Hematopoietic multipotent progenitor cell treated with erythropoietin and hydrocortisone succinate and interleukin-3 and kit ligand, for 17 days (in vitro differentiated cells): ENCODE measurements around the gene IRAK1.

Experiments used
- DNase-seq: peaks from one replicate; pipeline ENCODE4 v3.0.0-alpha.2; 2015; ENCODE audit warnings: low spot score

Gene IRAK1

GRCh38 chrX:154040863-154041262, 21.2 kb upstream of the IRAK1 start:
- DNase-seq = no peak

GRCh38 chrX:154040307-154040756, 20.6 kb upstream of the IRAK1 start:
- no peak for DNase-seq

- no peak for DNase-seq
Measured at GRCh38 chrX:154039577-154039976, 19.9 kb upstream of the IRAK1 start.

- DNase-seq = no peak
Measured at GRCh38 chrX:154038656-154039055, 19.0 kb upstream of the IRAK1 start.

GRCh38 chrX:154037754-154038153, 18.1 kb upstream of the IRAK1 start:
- no peak for DNase-seq

GRCh38 chrX:154036513-154036912, 16.8 kb upstream of the IRAK1 start:
- DNase-seq = no peak

GRCh38 chrX:154033848-154034247, 14.1 kb upstream of the IRAK1 start:
- DNase-seq = no peak

- no peak for DNase-seq
Measured at GRCh38 chrX:154032653-154033052, 13.0 kb upstream of the IRAK1 start.

GRCh38 chrX:154032160-154032559, 12.5 kb upstream of the IRAK1 start:
- DNase-seq = no peak

- DNase-seq = no peak
Measured at GRCh38 chrX:154030715-154031305, 11.1 kb upstream of the IRAK1 start.

- no peak for DNase-seq
Measured at GRCh38 chrX:154030266-154030665, 10.6 kb upstream of the IRAK1 start.

GRCh38 chrX:154029439-154029838, 9.7 kb upstream of the IRAK1 start:
- DNase-seq = no peak

- DNase-seq = no peak
Measured at GRCh38 chrX:154028502-154029184, 8.9 kb upstream of the IRAK1 start.

GRCh38 chrX:154027986-154028385, 8.3 kb upstream of the IRAK1 start:
- DNase-seq = no peak

GRCh38 chrX:154027022-154027402, 7.3 kb upstream of the IRAK1 start:
- no peak for DNase-seq

GRCh38 chrX:154026136-154027021, 6.7 kb upstream of the IRAK1 start:
- DNase-seq = no peak

- no peak for DNase-seq
Measured at GRCh38 chrX:154025230-154025629, 5.5 kb upstream of the IRAK1 start.

GRCh38 chrX:154024271-154024670, 4.6 kb upstream of the IRAK1 start:
- no peak for DNase-seq

- DNase-seq = no peak
Measured at GRCh38 chrX:154023276-154024000, 3.7 kb upstream of the IRAK1 start.

- DNase-seq = no peak
Measured at GRCh38 chrX:154022108-154022507, 2.4 kb upstream of the IRAK1 start.

- DNase-seq = no peak
Measured at GRCh38 chrX:154021131-154021611, 1.5 kb upstream of the IRAK1 start.

GRCh38 chrX:154020536-154021115, 924 bp upstream of the IRAK1 start:
- no peak for DNase-seq
